Uterus (tissue), 4 donors: ENCODE results near the gene SHISA5. TPM values are rescaled to one million over a fixed set of nuclear protein-coding genes. Genes with fewer than 3 reads are reported as not detected.

ENCODE experiments used
- DNase-seq, 2 donors: peaks; one replicate each; pipeline ENCODE4 v3.0.0-alpha.2; 2019 to 2020
- H3K27ac ChIP-seq, 2 donors: fragments of 200-600 bp; sonication (generic); 1 replicate in 1 of 2; 2 replicates in 1 of 2; pipeline ENCODE4 v1.5.1; 2016 to 2018
- H3K27me3 ChIP-seq, 2 donors: fragments of 200-600 bp; sonication (generic); one replicate each; pipeline ENCODE4 v1.5.1; 2018 to 2019; ENCODE audit warnings: control low read depth in 1 of 2
- H3K36me3 ChIP-seq, 2 donors: fragments of 200-600 bp; sonication (generic); one replicate each; pipeline ENCODE4 v1.5.1; 2019; ENCODE audit warnings: control low read depth in 1 of 2
- H3K4me1 ChIP-seq, 2 donors: fragments of 200-600 bp; sonication (generic); one replicate each; pipeline ENCODE4 v1.5.1; 2018 to 2019; ENCODE audit warnings: control low read depth in 1 of 2
- H3K4me3 ChIP-seq, 2 donors: fragments of 200-600 bp; sonication (generic); 1 replicate in 1 of 2; 2 replicates in 1 of 2; pipeline ENCODE4 v1.5.1; 2018 to 2019; ENCODE audit warnings: mild to moderate bottlenecking in 1 of 2
- H3K9me3 ChIP-seq, 2 donors: fragments of 200-600 bp; sonication (generic); one replicate each; pipeline ENCODE4 v1.5.1; 2019; ENCODE audit warnings: control low read depth in 1 of 2
- CTCF ChIP-seq, 4 experiments: fragments of 200-600 bp in 2 of 4; fragments of 450-650 bp in 2 of 4; sonication (generic) in 2 of 4; IDR thresholded peaks; one replicate each; pipeline ENCODE4 v1.5.1; 2016 to 2019; ENCODE audit warnings: antibody characterized with exemption in 4 of 4, mild to moderate bottlenecking in 2 of 4, moderate library complexity in 1 of 4
- POLR2A ChIP-seq, 2 donors: fragments of 450-650 bp; IDR thresholded peaks; one replicate each; pipeline ENCODE4 v1.6.1; 2016; ENCODE audit warnings: antibody characterized with exemption in 2 of 2, mild to moderate bottlenecking in 1 of 2, moderate library complexity in 1 of 2
- intact Hi-C: fragments of 100-400 bp; cut with DNase I; formaldehyde crosslinking; loops from one replicate; pipeline ENCODE4 v1.15.1; 2023; ENCODE audit warnings: low total_unique reads
- total RNA-seq, 4 donors: library from RNA; depleted of rRNA in 3 of 4; stranded (reverse); fragments of >200 nt in 3 of 4; gene quantifications; one replicate each; pipeline versions ENCODE4 v1.1.0 to v1.2.4, GENCODE V29; 2014 to 2023
- donor health status: DM: yes; HTN: yes; CAD: no.

Gene SHISA5
- total RNA-seq, 4 donors from 2014 or later, result 52.4 to 210 (median 72.8) TPM

GRCh38 chr3:48426944-48427629 lies 76.9 kb downstream of the SHISA5 start:
- Histone ChIP-seq H3K4me3 (peak overlapping the region; percentile 61 to 62), H3K27ac (peak overlapping the region; percentile 91 to 97), H3K4me1 (peaks cover 11 to 24% of the 10 kb centered on the region in 2 donors)

GRCh38 chr3:48426401-48426909 lies 77.5 kb downstream of the SHISA5 start:
- peak overlapping the region in 1 of 2 donors; percentile 9 for H3K4me3 ChIP-seq
- no peaks in the 10 kb centered on the region for H3K36me3 ChIP-seq
- no peak for TF ChIP-seq POLR2A (IDR thresholded peaks at IDR 0.05)
- no peaks in the 10 kb centered on the region for H3K27me3 ChIP-seq
- intact Hi-C loops, result no loop called here
- H3K4me1 ChIP-seq, result peaks cover 11 to 24% of the 10 kb centered on the region in 2 donors
- peak overlapping the region; percentile 91 to 97 for H3K27ac ChIP-seq
- H3K9me3 ChIP-seq, result no peaks in the 10 kb centered on the region
- DNase-seq, result no peak

More at GRCh38 chr3:48426944-48427629, 76.9 kb downstream of the SHISA5 start:
- Histone ChIP-seq H3K27me3 (no peaks in the 10 kb centered on the region), H3K36me3 (no peaks in the 10 kb centered on the region), H3K9me3 (no peaks in the 10 kb centered on the region)
- no peak for TF ChIP-seq CTCF (IDR thresholded peaks at IDR 0.05)
- no peak for TF ChIP-seq POLR2A (IDR thresholded peaks at IDR 0.05)
- DNase-seq, result no peak
- intact Hi-C loops, result no loop called here

- Histone ChIP-seq H3K4me1 (peaks cover 11 to 22% of the 10 kb centered on the region in 2 donors), H3K9me3 (no peaks in the 10 kb centered on the region), H3K36me3 (no peaks in the 10 kb centered on the region), H3K27ac (peak overlapping the region; percentile 91 to 97), H3K27me3 (no peaks in the 10 kb centered on the region), H3K4me3 (no peak overlapping the region)
- intact Hi-C loops, result no loop called here
- TF ChIP-seq CTCF (IDR thresholded peaks at IDR 0.05) (no peak), POLR2A (IDR thresholded peaks at IDR 0.05) (no peak)
- DNase-seq, result peak; percentile 50 to 65
Observed at GRCh38 chr3:48425281-48425812, 78.6 kb downstream of the SHISA5 start.

DNA sequence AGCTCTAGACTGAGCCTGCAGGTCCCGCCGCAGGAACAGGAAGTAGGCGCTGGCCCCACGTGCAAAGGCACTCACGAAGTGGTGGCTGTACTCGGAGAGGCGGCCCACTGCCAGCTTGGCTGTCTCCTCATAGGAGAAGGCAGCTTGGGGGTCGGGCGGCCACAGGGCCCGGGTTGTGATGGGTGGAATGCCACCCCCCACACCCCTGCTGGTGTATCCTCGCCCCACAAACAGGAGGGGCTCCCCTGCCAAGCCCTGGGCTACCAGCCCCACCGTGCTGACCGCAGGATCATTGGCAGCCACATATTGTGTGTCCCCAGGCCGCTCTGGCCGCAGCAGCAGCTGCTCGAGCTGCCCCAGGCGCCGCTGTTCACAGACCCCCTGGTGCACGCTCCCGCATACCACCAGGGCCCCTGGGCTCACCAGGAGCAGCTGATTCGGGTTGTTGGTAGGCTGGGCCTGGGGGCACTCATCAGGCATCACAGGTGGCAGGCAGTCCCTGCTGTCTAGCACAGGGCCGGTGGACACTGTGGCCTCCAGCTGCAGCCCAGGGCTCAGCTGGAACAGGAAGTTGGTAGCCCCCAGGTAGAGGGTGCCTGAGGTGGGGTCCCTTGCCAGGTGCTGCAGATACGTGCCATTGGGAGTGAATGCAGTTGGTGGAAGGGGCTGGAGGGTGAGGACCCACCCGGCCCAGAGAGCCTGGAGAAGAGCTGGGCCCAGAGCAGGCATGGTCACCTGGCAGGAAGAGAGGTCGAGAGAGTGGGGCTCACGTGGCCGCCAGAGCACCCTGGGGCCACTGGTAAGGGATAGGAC lies 79.9 kb downstream of the SHISA5 start:
- DNase-seq, result no peak
- Histone ChIP-seq H3K36me3 (no peaks in the 10 kb centered on the region), H3K4me1 (peaks cover 11 to 19% of the 10 kb centered on the region in 2 donors), H3K9me3 (no peaks in the 10 kb centered on the region), H3K27ac (peak overlapping the region; percentile 91 to 97), H3K27me3 (no peaks in the 10 kb centered on the region), H3K4me3 (no peak overlapping the region)
- intact Hi-C loops, result no loop called here
- TF ChIP-seq CTCF (IDR thresholded peaks at IDR 0.05), result no peak
- no peak for TF ChIP-seq POLR2A (IDR thresholded peaks at IDR 0.05)

DNA sequence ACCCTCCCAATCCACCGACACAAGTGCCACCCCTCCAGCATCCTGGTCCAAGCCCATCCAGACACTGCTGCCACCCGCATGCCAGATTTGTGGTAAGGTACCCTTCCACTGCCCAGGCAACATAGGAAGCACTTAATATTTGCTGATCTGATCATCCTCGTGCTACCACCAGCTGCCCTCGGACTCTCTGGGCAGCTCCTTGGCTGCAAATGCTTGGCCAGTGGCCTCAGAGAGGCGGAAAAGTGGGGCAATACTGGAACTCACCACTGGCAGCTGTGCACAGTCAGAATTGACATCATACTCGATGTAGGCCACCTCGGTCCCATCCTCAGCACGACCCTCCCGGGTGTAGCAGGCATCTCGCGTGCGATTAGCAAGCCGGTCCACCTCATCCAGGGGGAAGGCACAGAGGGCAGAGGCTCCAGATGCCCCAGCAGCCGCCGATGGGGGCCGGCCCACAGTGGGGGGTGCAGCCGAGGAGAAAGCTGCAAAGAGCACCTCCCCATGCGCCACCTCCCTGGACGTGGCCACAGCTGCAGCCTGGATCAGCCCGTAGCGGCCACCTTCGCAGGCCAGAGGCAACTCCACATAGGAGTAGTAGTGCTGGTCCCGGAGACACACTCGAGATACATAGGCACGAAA lies 80.6 kb downstream of the SHISA5 start:
- no peak for TF ChIP-seq CTCF (IDR thresholded peaks at IDR 0.05)
- TF ChIP-seq POLR2A (IDR thresholded peaks at IDR 0.05), result no peak
- no peaks in the 10 kb centered on the region for H3K27me3 ChIP-seq
- DNase-seq, result no peak
- no peaks in the 10 kb centered on the region for H3K36me3 ChIP-seq
- intact Hi-C loops, result no loop called here
- H3K9me3 ChIP-seq, result no peaks in the 10 kb centered on the region
- H3K4me1 ChIP-seq, result peaks cover 11 to 19% of the 10 kb centered on the region in 2 donors
- H3K27ac ChIP-seq, result peak overlapping the region in 1 of 2 donors; percentile 12
- H3K4me3 ChIP-seq, result no peak overlapping the region
